Measurements from ENCODE around the gene PPP4C. TPM values are rescaled to one million over a fixed set of nuclear protein-coding genes. Genes with fewer than 3 reads are reported as not detected.

The PPP4C gene
- total RNA-seq, 1 donor from 2014 or later: 98.4 TPM

DNA sequence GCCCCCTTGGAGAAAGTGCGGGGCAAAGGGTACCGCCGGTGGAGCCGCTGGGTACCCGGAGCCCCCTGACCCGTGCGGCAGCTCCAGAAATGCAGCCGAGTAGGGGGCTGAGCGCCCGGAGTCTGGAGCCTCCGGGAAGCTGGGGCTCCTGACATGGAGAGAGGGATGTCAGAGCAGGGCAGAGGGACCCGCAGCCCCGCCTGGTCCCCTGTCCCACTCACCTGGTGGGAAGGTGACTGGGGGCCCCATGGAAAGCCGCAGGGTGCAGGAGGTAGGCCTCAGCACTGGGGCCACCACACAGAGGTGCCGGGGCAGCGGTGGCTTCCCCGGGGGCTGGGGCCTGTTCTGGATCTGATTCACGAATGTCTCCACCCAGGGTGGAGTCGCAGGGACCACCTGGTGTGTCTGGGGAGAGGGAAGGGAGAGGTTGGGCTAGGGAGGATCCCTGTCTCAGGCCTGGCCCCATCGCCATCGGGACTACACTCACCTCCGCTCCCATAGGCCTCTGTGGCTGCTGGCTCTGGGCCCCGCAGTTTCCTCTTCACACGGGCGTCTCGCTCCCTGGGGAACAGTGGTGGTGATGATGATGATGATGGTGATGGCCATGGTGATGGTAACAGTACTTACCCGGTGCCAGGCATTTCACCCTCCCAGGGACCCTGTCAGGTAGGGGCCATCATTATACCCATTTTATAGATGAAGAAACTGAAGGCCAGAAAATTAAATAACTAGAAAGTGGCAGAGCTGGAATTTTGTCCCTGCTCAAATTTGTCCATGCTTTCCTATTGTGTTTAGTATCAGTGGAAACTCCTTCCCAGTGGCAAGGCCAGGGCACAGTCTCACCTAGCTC, 10.7 kb downstream of the PPP4C start:
- TF ChIP-seq, protein P1, sequence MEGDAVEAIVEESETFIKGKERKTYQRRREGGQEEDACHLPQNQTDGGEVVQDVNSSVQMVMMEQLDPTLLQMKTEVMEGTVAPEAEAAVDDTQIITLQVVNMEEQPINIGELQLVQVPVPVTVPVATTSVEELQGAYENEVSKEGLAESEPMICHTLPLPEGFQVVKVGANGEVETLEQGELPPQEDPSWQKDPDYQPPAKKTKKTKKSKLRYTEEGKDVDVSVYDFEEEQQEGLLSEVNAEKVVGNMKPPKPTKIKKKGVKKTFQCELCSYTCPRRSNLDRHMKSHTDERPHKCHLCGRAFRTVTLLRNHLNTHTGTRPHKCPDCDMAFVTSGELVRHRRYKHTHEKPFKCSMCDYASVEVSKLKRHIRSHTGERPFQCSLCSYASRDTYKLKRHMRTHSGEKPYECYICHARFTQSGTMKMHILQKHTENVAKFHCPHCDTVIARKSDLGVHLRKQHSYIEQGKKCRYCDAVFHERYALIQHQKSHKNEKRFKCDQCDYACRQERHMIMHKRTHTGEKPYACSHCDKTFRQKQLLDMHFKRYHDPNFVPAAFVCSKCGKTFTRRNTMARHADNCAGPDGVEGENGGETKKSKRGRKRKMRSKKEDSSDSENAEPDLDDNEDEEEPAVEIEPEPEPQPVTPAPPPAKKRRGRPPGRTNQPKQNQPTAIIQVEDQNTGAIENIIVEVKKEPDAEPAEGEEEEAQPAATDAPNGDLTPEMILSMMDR (conservative IDR thresholded peaks at IDR 0.05; ENCODE audit: low read depth, low read length): no peak
- DNase-seq (ENCODE audit: low read depth): no peak
- H3K4me3 ChIP-seq (ENCODE audit: low read depth, low read length): no peak overlapping the region

DNA sequence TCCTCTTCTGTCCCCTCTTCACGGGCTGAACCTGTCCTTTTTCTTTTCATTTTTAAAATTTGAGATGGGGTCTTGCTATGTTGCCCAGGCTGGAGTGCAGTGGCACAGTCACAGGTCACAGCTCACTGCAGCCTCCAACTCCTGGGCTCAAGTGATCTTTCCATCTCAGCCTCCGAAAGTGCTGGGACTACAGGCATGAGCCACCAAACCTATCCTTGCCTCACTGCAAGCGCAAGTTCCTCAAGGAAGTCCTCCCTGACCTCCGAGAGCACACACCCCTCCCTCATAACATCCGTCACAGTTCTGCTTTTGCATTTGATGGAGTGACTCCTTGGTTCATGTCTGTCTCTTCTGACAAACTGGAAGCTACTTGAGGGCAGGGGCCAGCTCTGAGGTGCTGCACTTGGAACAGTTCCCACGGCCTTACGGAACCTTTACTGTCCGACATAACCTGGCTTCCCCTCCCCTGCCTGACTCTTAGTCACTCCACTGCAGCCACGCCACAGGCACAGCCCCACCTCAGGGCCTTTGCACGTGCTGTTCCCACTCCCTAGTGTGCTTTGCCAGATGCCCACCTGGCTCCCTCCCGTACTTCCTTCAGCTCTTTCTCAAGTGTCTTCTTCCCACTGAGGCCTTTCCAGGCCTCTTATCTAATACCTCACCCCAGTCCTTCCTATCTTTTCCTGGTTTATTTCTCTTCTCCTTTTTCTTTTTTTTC, 11.5 kb downstream of the PPP4C start:
- TF ChIP-seq, protein P1 (conservative IDR thresholded peaks at IDR 0.05; ENCODE audit: low read depth, low read length): no peak
- no peak for DNase-seq (ENCODE audit: low read depth)
- H3K4me3 ChIP-seq (ENCODE audit: low read depth, low read length): no peak overlapping the region

DNA sequence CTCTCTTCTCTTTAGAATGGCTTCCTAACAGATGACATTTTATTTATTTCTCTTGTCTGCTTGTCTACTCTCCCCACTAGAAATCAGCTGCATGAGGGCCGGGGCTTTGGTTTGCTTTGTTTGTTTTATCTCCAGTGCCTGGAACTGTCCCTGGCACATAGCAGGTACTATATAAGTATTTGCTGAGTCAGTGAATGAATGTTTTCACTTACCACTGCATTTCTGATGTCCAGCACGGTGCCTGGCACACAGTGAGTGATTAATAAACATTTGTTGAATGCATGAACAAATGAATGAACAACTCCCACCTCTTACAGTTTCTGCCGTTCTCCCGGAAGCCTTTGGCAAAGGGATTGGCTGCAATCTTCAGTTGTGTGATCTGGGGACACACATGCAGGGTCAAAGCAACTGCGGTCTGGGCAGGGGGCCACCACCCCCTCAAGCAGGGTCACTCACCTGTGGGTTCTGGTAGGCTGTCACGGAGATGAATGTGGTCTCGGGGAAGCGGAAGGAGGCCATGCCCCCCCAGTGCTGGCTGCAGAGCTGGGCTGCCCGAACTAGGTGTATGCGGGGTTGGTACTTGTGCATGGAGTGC, 12.5 kb downstream of the PPP4C start:
- H3K4me3 ChIP-seq (ENCODE audit: low read depth, low read length): no peak overlapping the region
- TF ChIP-seq, protein P1 (conservative IDR thresholded peaks at IDR 0.05; ENCODE audit: low read depth, low read length): no peak
- no peak for DNase-seq (ENCODE audit: low read depth)

DNA sequence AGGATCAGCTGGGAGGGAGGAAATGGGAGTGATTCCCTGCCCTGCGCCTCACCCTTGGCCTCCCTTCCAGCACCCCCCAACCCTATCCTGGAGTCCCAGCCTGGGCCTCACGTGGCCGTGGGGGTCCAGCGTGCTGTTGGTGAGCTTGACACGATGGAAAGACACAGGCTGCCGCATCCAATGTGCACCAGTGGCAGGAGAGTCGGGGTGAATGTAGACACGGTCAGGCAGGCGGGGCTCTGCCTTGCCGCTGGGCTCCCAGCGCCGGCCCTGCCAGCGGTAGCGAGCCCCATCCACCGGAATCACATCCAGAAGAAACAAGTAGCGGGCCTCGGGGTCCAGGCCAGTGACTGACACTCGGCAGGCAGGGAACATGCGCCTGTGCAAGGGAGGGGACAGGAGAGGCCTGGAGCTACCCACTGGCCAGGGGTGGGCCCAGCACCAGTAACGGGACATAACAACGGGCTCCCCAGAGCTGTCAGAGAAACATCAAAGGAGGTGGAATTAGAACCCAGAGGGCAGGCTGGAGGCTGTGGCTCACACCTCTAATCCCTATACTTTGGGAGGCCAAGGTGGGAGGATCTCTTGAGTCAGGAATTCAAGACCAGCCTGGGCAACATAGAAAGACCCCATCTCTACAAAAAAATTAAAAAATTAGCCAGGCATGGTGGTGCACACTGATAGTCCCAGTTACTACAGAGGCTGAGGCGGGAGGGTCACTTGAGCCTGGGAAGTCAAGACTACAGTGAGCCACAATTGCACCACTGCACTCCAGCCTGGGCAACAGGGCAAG, 13.2 kb downstream of the PPP4C start:
- TF ChIP-seq, protein P1 (conservative IDR thresholded peaks at IDR 0.05; ENCODE audit: low read depth, low read length): no peak
- H3K4me3 ChIP-seq (ENCODE audit: low read depth, low read length): no peak overlapping the region
- DNase-seq (ENCODE audit: low read depth): no peak

DNA sequence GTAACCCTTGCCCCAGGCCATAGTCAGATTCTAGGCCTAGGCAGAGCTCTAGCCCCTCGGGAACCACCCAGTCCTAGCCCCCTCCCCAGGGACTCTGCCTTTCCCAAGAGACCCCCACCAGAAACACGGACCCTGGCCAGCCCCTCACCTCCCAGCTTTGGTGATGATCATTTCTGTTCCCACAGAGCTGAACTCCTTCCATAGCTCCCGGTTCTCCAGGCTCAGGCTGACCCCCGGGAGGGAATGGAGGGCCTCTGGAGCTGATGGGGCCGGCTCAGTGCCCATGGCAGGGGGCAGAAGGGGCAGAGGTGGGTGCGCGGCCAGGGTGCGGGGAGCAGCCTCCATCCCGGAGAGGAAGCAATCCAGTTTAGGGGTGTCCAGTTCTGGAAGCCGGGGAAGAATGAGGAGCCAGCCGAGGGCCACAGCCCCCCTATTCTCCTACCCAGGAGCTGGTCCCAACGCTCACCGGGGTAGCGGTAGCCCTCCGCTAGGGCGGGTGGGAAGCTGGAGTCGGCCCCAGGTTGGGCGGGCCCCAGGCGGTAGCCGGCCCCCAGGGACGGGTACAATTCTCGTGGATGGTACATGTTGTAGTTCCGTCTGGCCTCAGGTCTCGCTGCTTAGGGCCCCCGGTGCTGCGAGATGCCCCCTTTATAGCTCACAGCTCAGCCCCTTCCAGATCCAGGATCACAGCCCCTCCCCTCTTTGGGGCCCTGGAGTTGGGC, 15.0 kb downstream of the PPP4C start:
- TF ChIP-seq, protein P1 (conservative IDR thresholded peaks at IDR 0.05; ENCODE audit: low read depth, low read length): no peak
- DNase-seq (ENCODE audit: low read depth): no peak
- peak overlapping the region; percentile 74 for H3K4me3 ChIP-seq (ENCODE audit: low read depth, low read length)
